ENCODE measurements around the gene COL9A2. TPM values are rescaled to one million over a fixed set of nuclear protein-coding genes. Genes with fewer than 3 reads are reported as not detected.

COL9A2 gene
- total and polyA plus RNA-seq, 2 donors (not counting 1 experiment from before 2014, with no cell fraction given): 14.8 to 30.6 TPM

- H2AFZ ChIP-seq (ENCODE audit: insufficient read depth, low read depth, low read length, poor library complexity, severe bottlenecking): no peak overlapping the region
- no peaks in the 10 kb centered on the region for H3K27me3 Mint-ChIP-seq
- WGBS (ENCODE audit: insufficient coverage): 96% methylated on average over 13 of the region's 13 CpGs
Measured at GRCh38 chr1:40302475-40302874, 14.6 kb downstream of the COL9A2 start.

More at GRCh38 chr1:40302475-40302874, 14.6 kb downstream of the COL9A2 start:
- DNase-seq (no peak), ATAC-seq (ENCODE audit: low read depth) (no peak)
- H3K27ac Mint-ChIP-seq: no peak overlapping the region
- ChIA-PET POLR2A (no interaction called here), CTCF (no interaction called here)
- H3K4me1 Mint-ChIP-seq: no peaks in the 10 kb centered on the region
- no peak overlapping the region for H3K9ac ChIP-seq (ENCODE audit: low read length)
- H3K4me1 ChIP-seq (ENCODE audit: control insufficient read depth in 2 of 2, insufficient read depth in 2 of 2, low read length in 2 of 2): no peaks in the 10 kb centered on the region
- H3K9me3 Mint-ChIP-seq (ENCODE audit: insufficient read depth): no peaks in the 10 kb centered on the region
- no peaks in the 10 kb centered on the region for H4K20me1 ChIP-seq (ENCODE audit: control insufficient read depth, insufficient read depth, low read length, poor library complexity, severe bottlenecking)
- no peak overlapping the region for H3K4me3 ChIP-seq (ENCODE audit: control extremely low read depth in 1 of 5, extremely low read depth in 1 of 5, insufficient read depth in 1 of 5, low read depth in 2 of 5, low read length in 4 of 5)
- no peak overlapping the region for H3K4me2 ChIP-seq (replicated peaks; ENCODE audit: low read depth, low read length, poor library complexity, severe bottlenecking)
- intact Hi-C loops (cut with micrococcal nuclease): no loop called here
- no peaks in the 10 kb centered on the region for H3K9me3 ChIP-seq (ENCODE audit: control extremely low read depth in 1 of 3, control insufficient read depth in 2 of 3, insufficient read depth in 1 of 3, low read length in 2 of 3)
- no peaks in the 10 kb centered on the region for H3K79me2 ChIP-seq (ENCODE audit: control insufficient read depth, insufficient read depth, low read length)
- H3K4me3 Mint-ChIP-seq: no peak overlapping the region
- TF ChIP-seq CTCF (IDR thresholded peaks at IDR 0.05) (no peak), EZH2 (IDR thresholded peaks at IDR 0.05; ENCODE audit: borderline replicate concordance, insufficient read depth, low read depth, low read length, poor library complexity, severe bottlenecking) (no peak)
- H3K27ac ChIP-seq (ENCODE audit: low read length in 2 of 2): no peak overlapping the region
- H3K36me3 ChIP-seq (replicated peaks in 1 of 2; ENCODE audit: control extremely low read depth in 1 of 2, control insufficient read depth in 1 of 2, extremely low read depth in 1 of 2, insufficient read depth in 2 of 2, low read length in 1 of 2): no peaks in the 10 kb centered on the region
- H3K27me3 ChIP-seq (replicated peaks in 1 of 4; ENCODE audit: control extremely low read depth in 1 of 4, control insufficient read depth in 3 of 4, insufficient read depth in 4 of 4, low read length in 3 of 4): no peaks in the 10 kb centered on the region
